Measurements from ENCODE around the gene GABRB3. TPM values are rescaled to one million over a fixed set of nuclear protein-coding genes. Genes with fewer than 3 reads are reported as not detected.

Gene GABRB3
- total RNA-seq, 4 donors from 2014 or later: 1.2 to 3.9 (median 2.1) TPM; not detected in 1

DNA sequence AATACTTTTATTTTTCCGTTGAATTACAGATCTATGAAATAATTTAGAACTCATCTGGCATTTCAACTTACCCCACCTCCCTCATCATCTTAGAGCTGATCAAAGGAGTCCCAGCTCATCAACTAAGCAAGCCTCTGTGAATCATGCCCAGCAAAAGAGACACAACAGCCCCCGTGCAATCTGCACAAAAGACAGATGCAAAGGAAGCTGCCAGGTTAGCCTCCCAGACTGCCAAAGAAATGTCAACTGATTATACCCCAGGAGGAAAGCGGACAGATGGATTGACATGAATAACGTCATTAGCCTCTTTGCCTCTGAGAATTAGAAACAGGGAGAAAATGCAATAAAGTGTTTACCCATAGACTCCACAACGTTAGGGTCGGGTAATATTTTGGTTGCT lies 75.0 kb downstream of the GABRB3 start:
- no peak for DNase-seq (ENCODE audit: low spot score in 2 of 2)
- Histone ChIP-seq H3K4me3 (no peak overlapping the region), H3K27ac (no peak overlapping the region), H3K27me3 (no peaks in the 10 kb centered on the region), H3K36me3 (no peaks in the 10 kb centered on the region), H3K9me3 (peaks cover 0 to 25% (median 2%) of the 10 kb centered on the region in 4 donors), H3K4me1 (no peaks in the 10 kb centered on the region)
- 70 to 75% methylated on average over 6 of the region's 6 CpGs for WGBS, 2 donors
- TF ChIP-seq POLR2A (IDR thresholded peaks at IDR 0.05) (no peak), EP300 (IDR thresholded peaks at IDR 0.05) (no peak)
- TF ChIP-seq, protein P1, sequence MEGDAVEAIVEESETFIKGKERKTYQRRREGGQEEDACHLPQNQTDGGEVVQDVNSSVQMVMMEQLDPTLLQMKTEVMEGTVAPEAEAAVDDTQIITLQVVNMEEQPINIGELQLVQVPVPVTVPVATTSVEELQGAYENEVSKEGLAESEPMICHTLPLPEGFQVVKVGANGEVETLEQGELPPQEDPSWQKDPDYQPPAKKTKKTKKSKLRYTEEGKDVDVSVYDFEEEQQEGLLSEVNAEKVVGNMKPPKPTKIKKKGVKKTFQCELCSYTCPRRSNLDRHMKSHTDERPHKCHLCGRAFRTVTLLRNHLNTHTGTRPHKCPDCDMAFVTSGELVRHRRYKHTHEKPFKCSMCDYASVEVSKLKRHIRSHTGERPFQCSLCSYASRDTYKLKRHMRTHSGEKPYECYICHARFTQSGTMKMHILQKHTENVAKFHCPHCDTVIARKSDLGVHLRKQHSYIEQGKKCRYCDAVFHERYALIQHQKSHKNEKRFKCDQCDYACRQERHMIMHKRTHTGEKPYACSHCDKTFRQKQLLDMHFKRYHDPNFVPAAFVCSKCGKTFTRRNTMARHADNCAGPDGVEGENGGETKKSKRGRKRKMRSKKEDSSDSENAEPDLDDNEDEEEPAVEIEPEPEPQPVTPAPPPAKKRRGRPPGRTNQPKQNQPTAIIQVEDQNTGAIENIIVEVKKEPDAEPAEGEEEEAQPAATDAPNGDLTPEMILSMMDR (IDR thresholded peaks at IDR 0.05): no peak

GRCh38 chr15:26691249-26691648 lies 81.6 kb downstream of the GABRB3 start:
- H3K4me1 ChIP-seq: no peaks in the 10 kb centered on the region

DNA sequence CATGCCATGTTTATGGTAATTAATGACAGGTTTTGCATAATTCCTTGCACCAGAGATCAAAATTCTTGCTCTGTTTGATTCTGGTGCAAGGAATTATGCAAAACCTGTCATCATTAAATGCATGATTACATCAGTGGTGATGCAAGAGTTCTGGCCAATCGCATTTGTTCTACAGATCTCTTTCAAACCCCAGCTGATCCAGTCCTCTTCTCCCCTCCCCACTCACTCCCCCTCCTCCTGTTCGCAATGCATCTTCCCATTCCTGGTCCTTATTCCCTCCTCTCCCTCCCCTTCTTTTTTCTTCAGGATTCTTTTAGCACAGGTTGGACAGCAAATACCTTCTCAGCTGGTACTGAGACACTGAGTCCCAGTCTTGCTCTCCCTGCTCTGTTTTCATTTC lies 82.1 kb downstream of the GABRB3 start:
- H3K27me3 ChIP-seq: no peaks in the 10 kb centered on the region
- no peak for DNase-seq (ENCODE audit: low spot score in 2 of 2)
- H3K36me3 ChIP-seq: no peaks in the 10 kb centered on the region
- TF ChIP-seq EP300 (IDR thresholded peaks at IDR 0.05) (no peak), POLR2A (IDR thresholded peaks at IDR 0.05) (no peak)
- TF ChIP-seq, protein P1 (IDR thresholded peaks at IDR 0.05): no peak
- H3K9me3 ChIP-seq: peaks cover 0 to 9% (median 0%) of the 10 kb centered on the region in 4 donors
- WGBS, 2 donors: 54 to 57% methylated on average over 2 of the region's 2 CpGs
- H3K27ac ChIP-seq: no peak overlapping the region
- no peak overlapping the region for H3K4me3 ChIP-seq
- H3K4me1 ChIP-seq: no peaks in the 10 kb centered on the region

More at GRCh38 chr15:26691249-26691648, 81.6 kb downstream of the GABRB3 start:
- 63 to 68% methylated on average over 4 of the region's 4 CpGs for WGBS, 2 donors
- peaks cover 0 to 9% (median 0%) of the 10 kb centered on the region in 4 donors for H3K9me3 ChIP-seq
- no peaks in the 10 kb centered on the region for H3K36me3 ChIP-seq
- DNase-seq (ENCODE audit: low spot score in 2 of 2): no peak
- TF ChIP-seq, protein P1 (IDR thresholded peaks at IDR 0.05): no peak
- TF ChIP-seq POLR2A (IDR thresholded peaks at IDR 0.05) (no peak), EP300 (IDR thresholded peaks at IDR 0.05) (no peak)
- no peaks in the 10 kb centered on the region for H3K27me3 ChIP-seq
- H3K27ac ChIP-seq: no peak overlapping the region
- no peak overlapping the region for H3K4me3 ChIP-seq

DNA sequence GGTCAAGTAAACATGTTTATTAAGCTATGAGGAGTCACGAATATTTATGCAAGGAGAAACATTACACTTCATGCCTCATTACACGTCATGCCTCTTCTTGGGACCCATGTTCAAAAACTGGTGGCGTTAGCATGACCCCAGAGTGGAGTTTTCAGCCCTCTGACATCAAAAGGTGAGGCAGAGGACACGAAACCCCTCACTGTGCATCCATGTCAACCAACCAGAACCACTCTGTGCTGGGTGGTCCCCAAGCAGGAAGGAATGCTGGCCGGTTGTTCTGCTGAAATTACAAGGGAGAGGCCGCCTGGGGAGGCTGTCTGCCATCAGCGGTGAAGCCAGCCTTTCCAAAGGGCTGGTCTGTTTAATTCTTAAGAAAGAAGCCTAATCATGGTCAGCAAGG lies 83.4 kb downstream of the GABRB3 start:
- H3K27ac ChIP-seq: no peak overlapping the region
- DNase-seq (ENCODE audit: low spot score in 2 of 2): no peak
- H3K4me3 ChIP-seq: no peak overlapping the region
- 62 to 70% methylated on average over 7 of the region's 7 CpGs for WGBS, 2 donors
- H3K9me3 ChIP-seq: peaks cover 0 to 9% (median 0%) of the 10 kb centered on the region in 4 donors
- TF ChIP-seq EP300 (IDR thresholded peaks at IDR 0.05): no peak
- TF ChIP-seq, protein P1 (IDR thresholded peaks at IDR 0.05): no peak
- no peak for TF ChIP-seq POLR2A (IDR thresholded peaks at IDR 0.05)
- no peaks in the 10 kb centered on the region for H3K4me1 ChIP-seq
- no peaks in the 10 kb centered on the region for H3K27me3 ChIP-seq
- no peaks in the 10 kb centered on the region for H3K36me3 ChIP-seq

GRCh38 chr15:26686547-26687187 lies 86.2 kb downstream of the GABRB3 start:
- TF ChIP-seq, protein P1 (IDR thresholded peaks at IDR 0.05): no peak
- no peak for TF ChIP-seq EP300 (IDR thresholded peaks at IDR 0.05)
- TF ChIP-seq POLR2A (IDR thresholded peaks at IDR 0.05): no peak
- no peak for DNase-seq (ENCODE audit: low spot score in 2 of 2)

More at GRCh38 chr15:26686547-26687187, 86.2 kb downstream of the GABRB3 start:
- Histone ChIP-seq H3K4me3 (no peak overlapping the region), H3K27ac (no peak overlapping the region), H3K4me1 (no peaks in the 10 kb centered on the region), H3K27me3 (no peaks in the 10 kb centered on the region), H3K36me3 (no peaks in the 10 kb centered on the region), H3K9me3 (no peaks in the 10 kb centered on the region)
- 83 to 86% methylated on average over 8 to 11 of the region's 11 CpGs for WGBS, 2 donors

All from tibial nerve (tissue), 4 donors.